H1 (cell line): ENCODE measurements around the gene IL32. TPM values are rescaled to one million over a fixed set of nuclear protein-coding genes. Genes with fewer than 3 reads are reported as not detected.

Experiments
- CTCF ChIA-PET: fragments of 300-600 bp; sonication (Branson Sonifier 250); formaldehyde crosslinking; loops from one replicate; lab custom pipeline; 2021; ENCODE audit not compliant: partially characterized antibody; lab: Charles Lee
- POLR2A ChIA-PET: fragments of 300-600 bp; sonication (Branson Sonifier 250); formaldehyde crosslinking; loops from one replicate; lab custom pipeline; 2021; ENCODE audit warnings: inconsistent platforms; ENCODE audit not compliant: partially characterized antibody; lab: Charles Lee
- DNase-seq, 2 experiments: peaks; one replicate each; pipeline versions ENCODE4 v3.0.0 to v3.0.0-alpha.2; 2010 to 2022; ENCODE audit warnings: low spot score in 2 of 2, low read depth in 1 of 2, mixed read lengths in 1 of 2
- FAIRE-seq: peaks from 2 replicates; lab custom pipeline; 2011; peaks lifted over from hg19 to GRCh38; lab: Jason Lieb, UNC
- H2AFZ ChIP-seq: 2 replicates; pipeline ENCODE4 v1.8.1; 2012; ENCODE audit warnings: low read length, inconsistent platforms
- H2AK5ac ChIP-seq: 2 replicates; pipeline ENCODE4 v1.6.1; 2013; ENCODE audit warnings: low read depth, low read length
- H2BK120ac ChIP-seq: replicated peaks from 2 replicates; pipeline ENCODE3; 2013; ENCODE audit warnings: low read depth, low read length, inconsistent platforms
- H2BK12ac ChIP-seq: 2 replicates; pipeline ENCODE4 v1.6.1; 2013; ENCODE audit warnings: low read depth, low read length
- H2BK15ac ChIP-seq: 2 replicates; pipeline ENCODE4 v1.6.1; 2013; ENCODE audit warnings: low read length
- H2BK20ac ChIP-seq: 2 replicates; pipeline ENCODE4 v1.6.1; 2013; ENCODE audit warnings: low read length
- H2BK5ac ChIP-seq: 2 replicates; pipeline ENCODE4 v1.6.1; 2013; ENCODE audit warnings: low read depth, low read length
- H3K14ac ChIP-seq: 2 replicates; pipeline ENCODE4 v1.6.1; 2013; ENCODE audit warnings: inconsistent platforms; ENCODE audit not compliant: insufficient read length
- H3K18ac ChIP-seq: 2 replicates; pipeline ENCODE4 v1.6.1; 2013; ENCODE audit warnings: low read length; ENCODE audit errors: extremely low read depth
- H3K23ac ChIP-seq: 2 replicates; pipeline ENCODE4 v1.6.1; 2013; ENCODE audit warnings: inconsistent platforms; ENCODE audit not compliant: insufficient read length
- H3K23me2 ChIP-seq: 2 replicates; pipeline ENCODE4 v1.6.1; 2013; ENCODE audit warnings: low read depth, low read length
- H3K27ac ChIP-seq: 2 replicates; pipeline ENCODE4 v1.6.1; 2011; ENCODE audit warnings: low read depth, low read length, inconsistent platforms
- H3K27me3 ChIP-seq, 4 experiments: replicated peaks in 1 of 4; 1 replicate in 1 of 4; 2 replicates in 3 of 4; pipeline versions ENCODE4 v1.6.1 to v1.8.1; 2011 to 2013; ENCODE audit warnings: low read length in 3 of 4, mild to moderate bottlenecking in 3 of 4, inconsistent platforms in 2 of 4, mixed read lengths in 2 of 4, moderate library complexity in 1 of 4; ENCODE audit not compliant: control insufficient read depth in 3 of 4, insufficient read depth in 3 of 4; ENCODE audit errors: extremely low read depth in 1 of 4
- H3K36me3 ChIP-seq, 4 experiments: 2 replicates each; pipeline versions ENCODE4 v1.6.1 to v1.8.1; 2011 to 2013; ENCODE audit warnings: mild to moderate bottlenecking in 4 of 4, low read length in 3 of 4, moderate library complexity in 2 of 4, control low read depth in 1 of 4, inconsistent platforms in 1 of 4; ENCODE audit not compliant: insufficient read depth in 4 of 4, control insufficient read depth in 2 of 4
- H3K4ac ChIP-seq: replicated peaks from 2 replicates; pipeline ENCODE3; 2013; ENCODE audit warnings: low read length, low read depth, mixed read lengths, inconsistent platforms; ENCODE audit not compliant: insufficient read length
- H3K4me1 ChIP-seq, 4 experiments: replicated peaks in 1 of 4; 1 replicate in 1 of 4; 2 replicates in 3 of 4; pipeline versions ENCODE4 v1.6.1 to v1.8.1; 2011 to 2013; ENCODE audit warnings: low read length in 3 of 4, inconsistent platforms in 2 of 4, mixed read lengths in 1 of 4; ENCODE audit not compliant: insufficient read depth in 4 of 4, control insufficient read depth in 3 of 4
- H3K4me2 ChIP-seq, 2 experiments: 2 replicates each; pipeline versions ENCODE4 v1.6.1 to v1.8.1; 2011 to 2013; ENCODE audit warnings: low read depth in 2 of 2, low read length in 2 of 2, control low read depth in 1 of 2, inconsistent platforms in 1 of 2, mild to moderate bottlenecking in 1 of 2; ENCODE audit not compliant: insufficient read depth in 1 of 2
- H3K4me3 ChIP-seq, 4 experiments: fragments of 200-600, 300-600 bp in 1 of 4; sonication (generic), shearing (Covaris generic), sonication (Bioruptor Twin) in 1 of 4; 2 replicates each; pipeline versions ENCODE4 v1.5.1 to v1.8.1; 2011 to 2016; ENCODE audit warnings: low read length in 4 of 4, low read depth in 3 of 4, control low read depth in 2 of 4, inconsistent platforms in 2 of 4, mild to moderate bottlenecking in 2 of 4, mixed read lengths in 1 of 4, moderate library complexity in 1 of 4; ENCODE audit not compliant: insufficient read depth in 2 of 4; ENCODE audit errors: extremely low read depth in 1 of 4
- H3K56ac ChIP-seq: replicated peaks from 2 replicates; pipeline ENCODE3; 2013; ENCODE audit warnings: low read depth, mild to moderate bottlenecking, mixed read lengths, low read length, inconsistent platforms; ENCODE audit not compliant: insufficient read length
- H3K79me1 ChIP-seq: 2 replicates; pipeline ENCODE4 v1.6.1; 2013; ENCODE audit warnings: low read depth, low read length, control low read depth
- H3K79me2 ChIP-seq, 2 experiments: 2 replicates each; pipeline versions ENCODE4 v1.6.1 to v1.8.1; 2012 to 2013; ENCODE audit warnings: low read length in 2 of 2, mild to moderate bottlenecking in 2 of 2, inconsistent platforms in 1 of 2; ENCODE audit not compliant: insufficient read depth in 2 of 2, control insufficient read depth in 1 of 2
- H3K9ac ChIP-seq, 4 experiments: replicated peaks in 1 of 4; 1 replicate in 1 of 4; 2 replicates in 3 of 4; pipeline versions ENCODE4 v1.6.1 to v1.8.1; 2011 to 2013; ENCODE audit warnings: low read depth in 3 of 4, low read length in 3 of 4, control low read depth in 2 of 4, mild to moderate bottlenecking in 2 of 4, moderate library complexity in 2 of 4, inconsistent platforms in 1 of 4; ENCODE audit errors: extremely low read depth in 1 of 4
- H3K9me3 ChIP-seq, 2 experiments: 2 replicates each; pipeline versions ENCODE4 v1.6.1 to v1.8.1; 2012 to 2013; ENCODE audit warnings: mild to moderate bottlenecking in 2 of 2, moderate library complexity in 2 of 2, control low read depth in 1 of 2, inconsistent platforms in 1 of 2, low read depth in 1 of 2, low read length in 1 of 2, mixed read lengths in 1 of 2; ENCODE audit not compliant: insufficient read depth in 2 of 2
- H4K20me1 ChIP-seq, 2 experiments: replicated peaks in 1 of 2; 2 replicates each; pipeline versions ENCODE3 to v1.8.1; 2011 to 2013; ENCODE audit warnings: inconsistent platforms in 2 of 2, low read length in 2 of 2, mild to moderate bottlenecking in 1 of 2; ENCODE audit not compliant: insufficient read depth in 2 of 2, control insufficient read depth in 1 of 2
- H4K5ac ChIP-seq: 2 replicates; pipeline ENCODE4 v1.6.1; 2013; ENCODE audit warnings: low read length, low read depth, mixed read lengths, inconsistent platforms; ENCODE audit not compliant: insufficient read length
- H4K8ac ChIP-seq: 2 replicates; pipeline ENCODE4 v1.8.0; 2013; ENCODE audit warnings: mild to moderate bottlenecking, moderate library complexity, low read length, inconsistent platforms; ENCODE audit not compliant: insufficient read depth; ENCODE audit errors: extremely low read depth
- H4K91ac ChIP-seq: replicated peaks from 2 replicates; pipeline ENCODE3; 2013; ENCODE audit warnings: low read length, mixed read lengths, inconsistent platforms; ENCODE audit not compliant: insufficient read length
- CBX8 ChIP-seq: fragments of 300-800, 300-1000 bp; sonication (generic); IDR thresholded peaks from 2 replicates; pipeline ENCODE4 v1.7.1; 2016; ENCODE audit warnings: low read depth, low read length, borderline replicate concordance
- CEBPB ChIP-seq: IDR thresholded peaks from 2 replicates; pipeline ENCODE4 v1.6.1; 2012; ENCODE audit warnings: low read depth, low read length
- CTCF ChIP-seq, 3 experiments: IDR thresholded peaks; 1 replicate in 2 of 3; 2 replicates in 1 of 3; pipeline versions ENCODE4 v1.5.1 to v1.6.1; 2011; ENCODE audit warnings: low read length in 3 of 3, mild to moderate bottlenecking in 3 of 3, inconsistent platforms in 2 of 3, low read depth in 1 of 3, moderate library complexity in 1 of 3; ENCODE audit not compliant: insufficient read depth in 1 of 3; ENCODE audit errors: control extremely low read depth in 1 of 3
- RAD21 ChIP-seq, 2 experiments: IDR thresholded peaks in 1 of 2; conservative IDR thresholded peaks in 1 of 2; 2 replicates each; pipeline ENCODE4 v1.6.1; 2011; ENCODE audit warnings: low read depth in 2 of 2, low read length in 2 of 2, improper control_type of control experiment in 1 of 2, inconsistent platforms in 1 of 2, mild to moderate bottlenecking in 1 of 2, moderate library complexity in 1 of 2
- WGBS, 2 experiments: shearing (Covaris generic) in 1 of 2; methylation state at CpG; one replicate each; pipeline versions ENCODE4 v1.1.6 to v1.1.7; 2013 to 2015; ENCODE audit warnings: low lambda C conversion rate in 2 of 2, mixed read lengths in 2 of 2, inconsistent platforms in 1 of 2, low coverage in 1 of 2, missing lambda C conversion rate in 1 of 2; ENCODE audit not compliant: insufficient replicate concordance in 2 of 2, insufficient coverage in 1 of 2, insufficient read length in 1 of 2; ENCODE audit errors: extremely low coverage in 1 of 2, missing lambda C conversion rate in 1 of 2; 5-methylcytosine and 5-hydroxymethylcytosine counted together
- polyA plus RNA-seq, 7 experiments: library from polyadenylated mRNA; depleted of rRNA in 3 of 7; stranded (reverse) in 5 of 7; unstranded in 2 of 7; fragments of >200 nt in 5 of 7; fragments of 200-250 nt in 2 of 7; gene quantifications; 1 replicate in 5 of 7; 2 replicates in 1 of 7; 4 replicates in 1 of 7; pipeline versions ENCODE4 v1.2.1 to v1.2.3, GENCODE V29; 2011 to 2013; ENCODE audit warnings: missing spikeins in 2 of 7, mixed read lengths in 2 of 7
- total RNA-seq: library from RNA; stranded (reverse); fragmentation: NEBNext Ultra II Directional; extraction: Animal tissue kit (Norgen Biotek cat#: 25700); gene quantifications from 2 replicates; pipeline ENCODE4 v1.2.1, GENCODE V29; 2021

Gene IL32
- total and polyA plus RNA-seq, 2 of the 8 experiments (the other 6 are each of a cell fraction or from before 2014, with no cell fraction given) = 2.7 to 5.0 TPM

GRCh38 chr16:3086596-3087242 is 21.3 kb downstream of the IL32 start:
- WGBS, 2 experiments = 89% methylated on average over 14 of the region's 14 CpGs; no CpG with 5 or more reads in 1 of the 2 experiments
- Histone ChIP-seq H3K4me3 (no peak overlapping the region), H2AFZ (no peak overlapping the region), H4K5ac (no peak overlapping the region), H3K4ac (no peak overlapping the region), H3K9ac (no peak overlapping the region), H2BK20ac (0 out of 2 replicates have a peak overlapping the region, but pooled peaks have one; percentile 7), H2BK12ac (no peak overlapping the region), H4K20me1 (peaks cover 13 to 20% of the 10 kb centered on the region in 2 experiments), H3K23ac (no peak overlapping the region), H3K79me1 (peaks cover 3% of the 10 kb centered on the region), H3K18ac (no peak overlapping the region), H3K23me2 (no peaks in the 10 kb centered on the region), H3K4me1 (peaks cover 0 to 6% (median 5%) of the 10 kb centered on the region in 4 experiments; a peak in 6 of 7 replicates), H2BK15ac (no peak overlapping the region), H3K27ac (no peak overlapping the region; the same call in 1 of the 2 replicates), H4K91ac (no peak overlapping the region), H3K9me3 (no peaks in the 10 kb centered on the region), H3K79me2 (peaks cover 0 to 5% of the 10 kb centered on the region in 2 experiments; a peak in 1 of 4 replicates), H3K4me2 (no peak overlapping the region), H3K14ac (no peak overlapping the region), H2AK5ac (no peak overlapping the region), H2BK120ac (no peak overlapping the region), H3K56ac (no peak overlapping the region), H3K36me3 (peaks cover 20 to 38% (median 30%) of the 10 kb centered on the region in 4 experiments), H4K8ac (peak overlapping the region; percentile 36; the same call in 1 of the 2 replicates), H3K27me3 (no peaks in the 10 kb centered on the region), H2BK5ac (peak overlapping the region; percentile 52; the same call in 1 of the 2 replicates)
- ChIA-PET POLR2A (interaction anchor here (0.7 to 8.3 kb wide), 22 partner anchors 11 to 117 kb away, joined by 3 to 137 read pairs (median 5); partner anchors contain the start of genes CLDN6, HCFC1R1, IL32 and THOC6), CTCF (interaction anchor here (1.0 to 36.8 kb wide), 16 partner anchors 9 to 115 kb away, joined by 3 to 619 read pairs (median 6); partner anchors contain the start of genes IL32, ZNF205, ZNF213 and ZSCAN10)
- FAIRE-seq = no peak
- TF ChIP-seq CBX8 (no peak), RAD21 (IDR thresholded peaks at IDR 0.05 in 1 of 2, conservative IDR thresholded peaks at IDR 0.05 in 1 of 2; ENCODE audit: low read depth in 2 of 2, low read length in 2 of 2) (no peak), CEBPB (no peak), CTCF (IDR thresholded peaks at IDR 0.05; ENCODE audit: control extremely low read depth in 1 of 3, insufficient read depth in 1 of 3, low read depth in 1 of 3, low read length in 3 of 3) (no peak)
- DNase-seq = no peak
